IPS-18a (cell line): ENCODE data around the gene MRPS9.

Experiments
- H3K27ac ChIP-seq: one replicate; pipeline ENCODE4 v1.5.1; 2013; ENCODE audit warnings: low read length
- H3K27me3 ChIP-seq: one replicate; pipeline ENCODE4 v1.6.1; 2013; ENCODE audit warnings: mild to moderate bottlenecking, low read length; ENCODE audit not compliant: control insufficient read depth, insufficient read depth
- H3K36me3 ChIP-seq: one replicate; pipeline ENCODE4 v1.6.1; 2013; ENCODE audit warnings: low read depth, low read length; ENCODE audit not compliant: control insufficient read depth
- H3K4me1 ChIP-seq: one replicate; pipeline ENCODE4 v1.6.1; 2013; ENCODE audit warnings: low read depth, low read length; ENCODE audit not compliant: control insufficient read depth
- H3K4me3 ChIP-seq: one replicate; pipeline ENCODE4 v1.5.1; 2013; ENCODE audit warnings: low read length
- H3K9ac ChIP-seq: one replicate; pipeline ENCODE4 v1.6.1; 2013; ENCODE audit warnings: mild to moderate bottlenecking, low read length, moderate library complexity
- H3K9me3 ChIP-seq: one replicate; pipeline ENCODE4 v1.6.1; 2013; ENCODE audit warnings: low read depth, low read length; ENCODE audit not compliant: control insufficient read depth

The MRPS9 gene

DNA sequence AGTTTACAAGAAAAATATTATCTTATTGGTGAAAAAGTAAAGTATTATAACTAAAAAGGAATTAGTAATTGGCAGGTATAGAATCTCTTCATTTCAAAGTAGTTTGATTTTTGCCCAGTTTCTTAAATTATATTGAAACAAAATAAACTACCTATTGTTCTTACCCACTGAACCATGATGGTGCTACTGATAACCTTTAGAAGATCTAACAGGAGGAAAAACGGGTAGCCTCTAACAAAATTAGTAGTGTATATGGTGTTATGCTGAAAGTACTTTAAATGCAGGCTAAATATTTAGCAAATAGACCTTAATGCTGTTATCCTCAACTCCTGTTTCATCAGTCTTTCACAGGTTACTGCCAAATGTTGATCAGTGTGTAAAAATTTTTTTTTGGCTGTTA is 19.1 kb downstream of the MRPS9 start:
- Histone ChIP-seq H3K9me3 (no peaks in the 10 kb centered on the region), H3K4me3 (no peak overlapping the region), H3K27ac (no peak overlapping the region), H3K27me3 (no peaks in the 10 kb centered on the region), H3K4me1 (no peaks in the 10 kb centered on the region), H3K36me3 (no peaks in the 10 kb centered on the region), H3K9ac (no peak overlapping the region)

DNA sequence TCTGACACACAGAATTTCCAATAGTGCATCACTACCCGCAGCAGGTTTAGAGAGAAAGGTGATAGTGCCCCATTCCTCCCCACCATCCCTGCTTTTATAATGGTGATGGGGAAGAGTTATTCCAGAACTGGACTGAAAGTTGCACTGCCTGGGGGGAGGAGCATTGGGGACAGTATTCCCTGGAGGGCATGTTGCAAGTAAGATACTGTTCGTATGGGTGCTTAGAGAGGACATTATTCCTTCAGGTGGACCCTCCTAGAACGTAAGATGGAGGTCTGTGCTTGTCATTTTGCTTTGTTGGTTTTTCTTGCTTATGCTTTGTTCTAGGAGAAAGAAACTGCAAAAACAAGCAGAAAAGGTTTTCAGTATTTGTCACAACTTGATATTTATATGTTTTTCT is 23.7 kb downstream of the MRPS9 start:
- H3K9me3 ChIP-seq: no peaks in the 10 kb centered on the region
- H3K9ac ChIP-seq: no peak overlapping the region
- no peak overlapping the region for H3K4me3 ChIP-seq
- H3K27me3 ChIP-seq: no peaks in the 10 kb centered on the region
- H3K4me1 ChIP-seq: peaks cover 12% of the 10 kb centered on the region
- H3K36me3 ChIP-seq: no peaks in the 10 kb centered on the region
- H3K27ac ChIP-seq: no peak overlapping the region

DNA sequence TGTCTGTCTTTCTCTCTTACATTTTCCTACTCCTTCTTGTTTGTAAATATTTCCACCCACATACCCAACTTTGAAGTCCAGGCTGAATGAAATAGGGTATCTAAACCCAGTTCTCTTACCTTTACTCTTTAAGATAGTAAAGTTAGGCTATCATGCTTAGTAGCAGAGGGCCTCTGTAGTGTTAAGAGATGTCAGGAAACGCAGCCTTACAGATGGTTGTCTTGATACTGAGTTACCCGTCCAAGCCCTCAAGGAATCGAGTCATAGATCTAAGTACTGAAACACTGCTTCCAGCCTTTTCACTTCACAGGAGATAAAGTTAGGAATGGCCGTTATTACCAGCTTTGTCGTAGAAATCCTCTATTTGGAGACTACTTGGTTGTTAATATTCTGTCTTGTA is 24.3 kb downstream of the MRPS9 start:
- no peaks in the 10 kb centered on the region for H3K9me3 ChIP-seq
- no peaks in the 10 kb centered on the region for H3K27me3 ChIP-seq
- H3K4me1 ChIP-seq: peaks cover 12% of the 10 kb centered on the region
- no peak overlapping the region for H3K9ac ChIP-seq
- H3K27ac ChIP-seq: no peak overlapping the region
- no peak overlapping the region for H3K4me3 ChIP-seq
- no peaks in the 10 kb centered on the region for H3K36me3 ChIP-seq

DNA sequence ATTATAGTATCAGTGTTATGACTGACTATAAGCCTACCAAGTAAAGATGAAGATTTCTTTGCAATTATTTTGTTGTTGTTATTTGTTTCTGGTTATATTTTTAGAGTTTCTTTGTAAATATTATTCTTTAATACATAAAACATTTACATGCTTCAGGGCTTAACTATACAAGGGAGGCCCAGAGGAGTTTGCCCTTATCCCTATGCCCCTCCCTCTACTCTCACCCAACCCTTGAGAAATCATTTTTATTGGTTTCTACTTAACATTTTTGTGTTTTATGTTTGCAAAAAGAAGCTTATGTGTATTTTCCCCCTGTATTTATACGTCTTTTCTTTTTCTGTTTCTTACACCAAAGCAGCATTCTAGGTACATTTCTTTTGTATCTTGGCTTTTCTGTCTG is 30.5 kb downstream of the MRPS9 start:
- H3K36me3 ChIP-seq: no peaks in the 10 kb centered on the region
- H3K4me3 ChIP-seq: no peak overlapping the region
- H3K27ac ChIP-seq: no peak overlapping the region
- no peaks in the 10 kb centered on the region for H3K27me3 ChIP-seq
- peaks cover 19% of the 10 kb centered on the region for H3K4me1 ChIP-seq
- no peaks in the 10 kb centered on the region for H3K9me3 ChIP-seq
- H3K9ac ChIP-seq: no peak overlapping the region

DNA sequence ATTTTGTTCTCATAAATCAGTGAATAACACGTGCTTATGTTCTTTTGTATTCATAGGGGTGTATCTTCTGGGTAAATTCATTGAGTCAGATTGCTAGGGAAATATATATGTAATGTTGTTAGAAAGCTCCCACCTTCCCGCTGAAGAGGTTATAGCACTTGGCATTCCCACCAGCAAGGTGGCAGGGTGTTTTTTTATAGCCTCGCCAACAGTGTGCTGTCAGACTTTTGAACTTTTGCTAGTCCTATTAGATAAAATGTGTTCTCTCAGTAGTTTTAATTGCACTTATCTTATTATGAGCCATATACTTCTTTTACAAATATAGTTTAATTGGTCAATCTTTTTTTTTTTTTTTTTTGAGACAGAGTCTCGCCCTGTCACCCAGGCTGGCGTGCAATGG is 31.0 kb downstream of the MRPS9 start:
- H3K9me3 ChIP-seq: no peaks in the 10 kb centered on the region
- H3K36me3 ChIP-seq: no peaks in the 10 kb centered on the region
- no peaks in the 10 kb centered on the region for H3K27me3 ChIP-seq
- H3K9ac ChIP-seq: no peak overlapping the region
- H3K27ac ChIP-seq: no peak overlapping the region
- peaks cover 24% of the 10 kb centered on the region for H3K4me1 ChIP-seq
- no peak overlapping the region for H3K4me3 ChIP-seq

DNA sequence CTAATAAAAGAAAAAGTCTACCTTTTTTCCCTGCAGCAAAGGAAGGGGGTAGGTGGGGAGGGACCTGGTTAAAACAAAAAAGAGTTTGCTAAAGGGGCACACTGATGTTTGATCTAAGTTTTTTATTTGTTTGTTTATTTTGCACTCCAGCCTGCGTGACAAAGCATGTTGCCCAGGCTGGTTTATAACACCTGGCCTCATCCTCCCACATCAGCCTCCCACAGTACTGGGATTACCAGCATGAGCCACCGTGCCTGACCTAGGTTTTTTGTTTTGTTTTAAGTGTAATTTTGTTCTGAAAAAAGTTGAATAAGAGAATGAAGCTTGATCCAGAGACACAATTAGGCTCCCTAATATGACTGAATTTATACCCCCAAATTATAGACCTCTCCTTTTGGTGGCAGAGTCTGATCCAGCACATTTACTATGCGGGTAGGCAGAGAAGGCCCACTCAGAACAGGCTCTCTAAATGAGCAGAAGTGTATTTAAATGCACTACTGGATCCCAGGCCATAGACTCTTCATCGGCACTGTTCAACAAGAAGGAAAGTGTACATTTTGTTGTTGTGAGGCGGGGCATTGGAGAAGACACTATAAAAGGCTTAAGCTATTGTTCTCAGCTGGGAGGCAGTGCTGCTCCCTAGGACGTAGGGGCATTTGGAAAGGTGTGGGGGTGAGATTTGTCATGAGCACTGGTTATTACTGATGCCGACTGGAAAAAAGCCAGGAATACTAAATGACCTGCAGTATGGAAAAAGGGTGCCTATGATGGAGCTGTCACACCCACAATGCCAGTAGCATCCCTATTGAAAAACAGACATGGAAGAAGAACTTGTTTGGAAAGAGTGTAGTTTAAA is 32.4 kb downstream of the MRPS9 start:
- Histone ChIP-seq H3K9ac (no peak overlapping the region), H3K27me3 (no peaks in the 10 kb centered on the region), H3K9me3 (no peaks in the 10 kb centered on the region), H3K4me1 (peaks cover 26% of the 10 kb centered on the region), H3K27ac (no peak overlapping the region), H3K4me3 (no peak overlapping the region), H3K36me3 (no peaks in the 10 kb centered on the region)

DNA sequence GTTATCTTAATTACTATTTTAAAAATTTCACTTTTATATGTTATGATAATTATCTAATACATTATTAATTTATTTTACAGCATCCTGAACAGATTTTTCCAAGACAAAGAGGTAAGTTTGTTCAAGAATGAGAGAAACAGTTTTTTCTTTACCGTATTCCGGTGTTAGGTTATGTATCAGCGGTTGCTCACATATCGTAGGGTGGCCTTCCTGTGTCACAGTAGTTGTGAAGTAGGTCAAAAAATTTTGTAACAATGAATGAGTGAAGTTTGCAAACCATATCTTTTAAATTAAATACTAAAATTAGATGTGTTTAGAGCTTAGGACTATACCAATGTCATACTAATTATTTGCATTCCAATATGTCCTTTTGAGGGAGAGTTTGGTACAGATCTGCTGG is 33.5 kb downstream of the MRPS9 start:
- no peaks in the 10 kb centered on the region for H3K9me3 ChIP-seq
- no peaks in the 10 kb centered on the region for H3K36me3 ChIP-seq
- no peak overlapping the region for H3K9ac ChIP-seq
- H3K27ac ChIP-seq: no peak overlapping the region
- no peaks in the 10 kb centered on the region for H3K27me3 ChIP-seq
- H3K4me1 ChIP-seq: peaks cover 16% of the 10 kb centered on the region
- H3K4me3 ChIP-seq: no peak overlapping the region

DNA sequence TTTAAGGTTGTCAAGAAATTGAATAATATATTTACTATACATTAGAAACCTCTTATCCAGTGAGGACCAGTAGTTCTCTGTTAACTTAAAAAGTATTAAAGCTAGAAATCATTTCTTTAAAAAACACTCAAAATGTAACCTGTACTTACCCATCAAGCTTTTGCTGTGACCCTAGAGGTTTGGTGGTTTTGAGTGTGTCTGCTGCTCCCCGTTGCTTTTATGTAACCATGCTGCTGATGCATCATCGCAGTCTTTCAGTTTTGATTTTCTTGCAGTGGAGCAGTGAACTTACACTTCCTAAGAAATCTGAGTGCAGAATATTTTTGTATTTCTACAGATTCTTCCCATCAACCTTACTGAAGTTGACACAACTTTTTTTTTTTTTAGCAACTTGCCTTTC is 34.2 kb downstream of the MRPS9 start:
- Histone ChIP-seq H3K4me3 (no peak overlapping the region), H3K27ac (no peak overlapping the region), H3K27me3 (no peaks in the 10 kb centered on the region), H3K36me3 (no peaks in the 10 kb centered on the region), H3K4me1 (peaks cover 14% of the 10 kb centered on the region), H3K9me3 (no peaks in the 10 kb centered on the region), H3K9ac (no peak overlapping the region)

DNA sequence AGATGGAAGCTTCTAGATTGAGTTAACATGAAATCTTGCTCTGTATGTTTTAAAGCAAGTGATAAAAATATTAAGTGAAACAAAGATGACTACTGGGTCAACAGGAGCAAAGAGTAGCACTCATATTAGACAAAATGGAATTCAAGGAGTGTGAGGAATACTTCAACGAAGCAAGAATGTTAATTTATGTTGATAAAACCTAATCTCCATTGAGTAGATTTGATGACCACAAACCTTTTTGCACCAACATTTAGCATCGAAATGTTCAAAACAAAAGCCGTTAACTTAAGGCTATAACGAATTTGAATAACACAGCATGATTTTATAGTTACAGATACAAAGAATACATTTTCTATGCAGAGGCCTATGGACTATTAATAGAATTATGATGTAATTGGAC is 35.7 kb downstream of the MRPS9 start:
- no peak overlapping the region for H3K4me3 ChIP-seq
- no peak overlapping the region for H3K9ac ChIP-seq
- H3K4me1 ChIP-seq: peaks cover 17% of the 10 kb centered on the region
- H3K36me3 ChIP-seq: no peaks in the 10 kb centered on the region
- no peaks in the 10 kb centered on the region for H3K27me3 ChIP-seq
- H3K9me3 ChIP-seq: no peaks in the 10 kb centered on the region
- H3K27ac ChIP-seq: no peak overlapping the region

DNA sequence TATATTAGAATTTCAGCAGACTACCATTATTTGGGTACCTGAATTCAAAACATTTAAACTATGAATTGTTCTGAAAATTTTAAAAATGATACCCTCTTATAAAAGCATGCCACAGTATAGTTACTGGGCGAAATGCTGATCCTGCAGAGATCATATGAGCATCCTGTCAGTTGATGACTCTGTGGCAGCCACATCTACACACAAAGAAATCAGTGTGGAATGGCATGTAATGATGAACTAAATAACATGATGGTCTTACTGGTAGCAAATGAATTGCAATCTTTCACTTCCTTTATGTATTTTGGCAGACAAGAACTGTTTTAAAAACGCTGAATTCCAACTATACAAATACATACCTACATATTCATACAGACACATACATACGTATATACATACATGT is 38.3 kb downstream of the MRPS9 start:
- Histone ChIP-seq H3K27ac (no peak overlapping the region), H3K9me3 (no peaks in the 10 kb centered on the region), H3K9ac (no peak overlapping the region), H3K4me1 (peaks cover 25% of the 10 kb centered on the region), H3K4me3 (no peak overlapping the region), H3K36me3 (no peaks in the 10 kb centered on the region), H3K27me3 (no peaks in the 10 kb centered on the region)

DNA sequence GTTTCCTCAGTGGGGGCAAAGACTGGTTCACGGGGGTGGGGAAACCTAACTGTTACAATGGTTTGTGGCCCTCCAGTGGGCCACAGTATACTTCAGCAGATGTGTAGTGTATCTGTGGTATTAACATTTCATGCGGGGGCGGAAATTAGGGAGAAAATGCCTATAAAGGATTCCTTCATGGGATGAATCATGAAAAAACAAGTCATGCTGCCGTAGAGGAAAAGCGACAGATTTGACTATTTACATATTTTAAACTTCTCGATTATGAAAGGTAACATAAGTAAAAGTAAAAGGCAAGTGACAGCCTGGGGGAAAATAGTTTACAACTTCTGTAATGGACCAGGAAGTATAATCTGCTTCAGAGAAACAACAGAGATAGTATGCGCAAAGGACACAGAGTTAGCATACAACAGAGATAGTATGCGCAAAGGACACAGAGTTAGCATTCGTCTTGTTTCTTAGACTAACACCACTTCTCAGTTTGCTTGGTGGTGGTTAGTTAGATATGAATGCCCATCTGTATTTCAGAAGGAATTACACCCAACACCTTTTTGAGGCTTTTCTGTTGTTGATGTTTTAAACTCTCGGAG is 41.1 kb downstream of the MRPS9 start:
- Histone ChIP-seq H3K4me3 (no peak overlapping the region), H3K9ac (no peak overlapping the region), H3K27ac (no peak overlapping the region), H3K36me3 (no peaks in the 10 kb centered on the region), H3K9me3 (no peaks in the 10 kb centered on the region), H3K27me3 (no peaks in the 10 kb centered on the region), H3K4me1 (peaks cover 19% of the 10 kb centered on the region)

DNA sequence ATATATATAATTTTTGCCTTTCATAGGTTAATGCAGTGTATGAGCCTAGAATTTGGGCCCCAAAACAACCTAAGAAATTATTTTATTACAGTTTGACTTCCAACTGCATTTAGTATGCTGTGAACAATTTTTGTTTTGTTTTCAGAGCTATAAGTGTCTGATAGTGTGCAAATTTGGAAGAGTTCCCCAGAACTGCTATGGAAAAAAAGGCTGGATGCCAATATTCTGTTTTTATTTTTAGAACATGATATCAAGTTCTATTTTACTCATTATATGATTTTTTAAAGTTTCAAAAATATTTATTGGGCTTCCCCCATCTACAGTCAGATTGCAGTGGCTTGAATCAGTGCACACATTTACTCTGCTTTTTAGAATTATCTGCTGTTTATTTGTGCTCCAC is 42.6 kb downstream of the MRPS9 start:
- Histone ChIP-seq H3K9ac (no peak overlapping the region), H3K27ac (no peak overlapping the region), H3K27me3 (no peaks in the 10 kb centered on the region), H3K9me3 (no peaks in the 10 kb centered on the region), H3K4me1 (peaks cover 19% of the 10 kb centered on the region), H3K4me3 (no peak overlapping the region), H3K36me3 (no peaks in the 10 kb centered on the region)
